GM12878 (cell line): ENCODE data around the gene MFAP4. TPM values are rescaled to one million over a fixed set of nuclear protein-coding genes. Genes with fewer than 3 reads are reported as not detected.
A peak's percentile ranks its signal among the peaks of the same experiment; 100 is the strongest.

Experiments
- ATAC-seq: fragments of 200-7000 bp; cut with Tn5 transposase; 3 replicates; pipeline ENCODE4 v1.9.1; 2020; ENCODE audit warnings: mild to moderate bottlenecking, moderate library complexity
- BruUV-seq: library from RNA; stranded (reverse); fragments of 400-500 nt; replicated peaks from 2 replicates; lab custom pipeline; 2021; lab: Mats Ljungman, UMichigan
- CTCF ChIA-PET: fragments of 300-600 bp; sonication (Branson Sonifier 250); formaldehyde crosslinking; extraction: SDS; loops from one replicate; lab custom pipeline; 2021; ENCODE audit warnings: inconsistent platforms; lab: Yijun Ruan, JAX
- POLR2A ChIA-PET: fragments of 350-600 bp; formaldehyde crosslinking; extraction: SDS; loops from one replicate; lab custom pipeline; 2021; ENCODE audit warnings: inconsistent platforms; lab: Charles Lee
- RAD21 ChIA-PET: fragments of 300-600 bp; sonication (Branson Sonifier 250); formaldehyde crosslinking; loops from one replicate; lab custom pipeline; 2023; ENCODE audit warnings: antibody characterized with exemption; ENCODE audit not compliant: unreplicated experiment; lab: Charles Lee
- SMC1A ChIA-PET: fragments of 300-600 bp; sonication (Branson Sonifier 250); formaldehyde crosslinking; loops from one replicate; lab custom pipeline; 2023; ENCODE audit not compliant: unreplicated experiment, uncharacterized antibody; lab: Charles Lee
- DNase-seq: peaks from one replicate; pipeline ENCODE4 v3.0.0-alpha.2; 2011; ENCODE audit warnings: low read depth, low spot score
- FAIRE-seq: peaks from 3 replicates; lab custom pipeline; 2011; peaks lifted over from hg19 to GRCh38; lab: Jason Lieb, UNC
- H2AFZ ChIP-seq: 2 replicates; pipeline ENCODE4 v1.6.0; 2011; ENCODE audit warnings: low read depth, low read length, control low read depth; ENCODE audit not compliant: control insufficient read depth
- H3K27ac ChIP-seq: 2 replicates; pipeline ENCODE4 v1.5.1; 2011; ENCODE audit warnings: control low read depth; ENCODE audit not compliant: control insufficient read depth, insufficient read depth
- H3K27me3 ChIP-seq, 2 experiments: replicated peaks in 1 of 2; 2 replicates each; pipeline versions ENCODE4 v1.6.0 to v1.6.1; 2011; ENCODE audit warnings: low read length in 1 of 2; ENCODE audit not compliant: control insufficient read depth in 2 of 2, insufficient read depth in 2 of 2
- H3K36me3 ChIP-seq, 2 experiments: 2 replicates each; pipeline ENCODE4 v1.5.1; 2011; ENCODE audit warnings: low read length in 1 of 2; ENCODE audit not compliant: control insufficient read depth in 2 of 2, insufficient read depth in 2 of 2
- H3K4me1 ChIP-seq: 2 replicates; pipeline ENCODE4 v1.6.1; 2011; ENCODE audit warnings: mild to moderate bottlenecking, low read length, moderate library complexity, mixed read lengths; ENCODE audit not compliant: control insufficient read depth, insufficient read depth
- H3K4me2 ChIP-seq: 2 replicates; pipeline ENCODE4 v1.6.0; 2011; ENCODE audit warnings: control low read depth; ENCODE audit not compliant: control insufficient read depth, insufficient read depth
- H3K4me3 ChIP-seq: fragments of 200-600 bp; sonication (generic); 2 replicates; pipeline ENCODE4 v1.5.1; 2016
- H3K79me2 ChIP-seq: 2 replicates; pipeline ENCODE4 v1.6.0; 2011; ENCODE audit warnings: low read length; ENCODE audit not compliant: control insufficient read depth, insufficient read depth
- H3K9ac ChIP-seq: 2 replicates; pipeline ENCODE4 v1.8.0; 2011; ENCODE audit warnings: low read length, control low read depth, mixed read lengths; ENCODE audit not compliant: control insufficient read depth, insufficient read depth
- H3K9me3 ChIP-seq: replicated peaks from 3 replicates; pipeline ENCODE4 v1.5.1; 2011; ENCODE audit warnings: mild to moderate bottlenecking, low read length; ENCODE audit not compliant: control insufficient read depth, insufficient read depth
- H4K20me1 ChIP-seq: 2 replicates; pipeline ENCODE4 v1.6.0; 2011; ENCODE audit not compliant: control insufficient read depth, insufficient read depth
- BCL3 ChIP-seq: IDR thresholded peaks from 2 replicates; pipeline ENCODE4 v1.6.1; 2011; ENCODE audit warnings: borderline replicate concordance, low read depth, mild to moderate bottlenecking, moderate library complexity, low read length; ENCODE audit not compliant: insufficient read depth, poor library complexity, severe bottlenecking
- E4F1 ChIP-seq: fragments of 450-650 bp; IDR thresholded peaks from 2 replicates; pipeline ENCODE4 v1.6.1; 2018; ENCODE audit warnings: borderline replicate concordance, mild to moderate bottlenecking; ENCODE audit not compliant: partially characterized antibody
- FOXM1 ChIP-seq: IDR thresholded peaks from 2 replicates; pipeline ENCODE4 v1.6.1; 2012; ENCODE audit warnings: low read depth, mild to moderate bottlenecking, inconsistent platforms, low read length, moderate library complexity
- HDAC2 ChIP-seq: fragments of 200-600 bp; sonication (generic); IDR thresholded peaks from 2 replicates; pipeline ENCODE4 v1.6.1; 2017
- IRF4 ChIP-seq: IDR thresholded peaks from 2 replicates; pipeline ENCODE4 v1.6.1; 2011; ENCODE audit warnings: low read depth, low read length
- KAT2A ChIP-seq: conservative IDR thresholded peaks from 2 replicates; pipeline ENCODE4 v1.6.1; 2011; ENCODE audit warnings: low read depth, low read length; ENCODE audit not compliant: control insufficient read depth
- MLLT1 ChIP-seq: fragments of 450-650 bp; IDR thresholded peaks from 2 replicates; pipeline ENCODE4 v1.6.1; 2016; ENCODE audit warnings: mild to moderate bottlenecking
- PBX3 ChIP-seq: IDR thresholded peaks from 2 replicates; pipeline ENCODE4 v1.6.1; 2011; ENCODE audit warnings: mild to moderate bottlenecking, low read depth, low read length, moderate library complexity; ENCODE audit not compliant: insufficient replicate concordance
- RCOR1 ChIP-seq: conservative IDR thresholded peaks from 2 replicates; pipeline ENCODE4 v1.6.1; 2012; ENCODE audit warnings: low read depth, low read length, improper control_type of control experiment
- WGBS: methylation state at CpG from one replicate; pipeline ENCODE4 v1.1.6; 2016; ENCODE audit warnings: low lambda C conversion rate; ENCODE audit not compliant: insufficient replicate concordance, insufficient coverage; ENCODE audit errors: missing lambda C conversion rate; 5-methylcytosine and 5-hydroxymethylcytosine counted together
- in situ Hi-C: fragments of 300-500 bp; cut with MboI; formaldehyde crosslinking; loops from 9 replicates; pipeline ENCODE4 v1.14.3; 2018; ENCODE audit warnings: mixed read lengths
- intact Hi-C: fragments of 100-400 bp; cut with micrococcal nuclease; formaldehyde crosslinking; loops from one replicate; pipeline ENCODE4 v1.14.2; 2022; ENCODE audit not compliant: unreplicated experiment
- polyA plus RNA-seq, 11 experiments: library from polyadenylated mRNA; depleted of rRNA in 4 of 11; unstranded in 6 of 11; stranded (reverse) in 5 of 11; fragments of >200 nt; fragmentation: Nextera tagmentation in 4 of 11; fragmentation: Illumina TruSeq in 1 of 11; extraction: Ambion mirVana in 4 of 11; extraction: Trizol in 1 of 11; gene quantifications; 1 replicate in 1 of 11; 2 replicates in 10 of 11; pipeline versions ENCODE4 v1.2.1 to v1.2.3, GENCODE V29; 2011 to 2016; ENCODE audit warnings: inconsistent platforms in 2 of 11, missing spikeins in 2 of 11, low read depth in 1 of 11
- total RNA-seq, 4 experiments: library from RNA; depleted of rRNA in 3 of 4; stranded (reverse); fragments of >200 nt in 3 of 4; fragmentation: Illumina TruSeq in 1 of 4; extraction: Trizol in 1 of 4; gene quantifications; 2 replicates each; pipeline versions ENCODE4 v1.2.1 to v1.2.3, GENCODE V29; 2013 to 2021

Gene MFAP4
- total and polyA plus RNA-seq, 10 of the 15 experiments (the other 5 are each of a cell fraction or from before 2014, with no cell fraction given), result 0.08 to 0.28 (median 0.09) TPM; not detected in 7

GRCh38 chr17:19370493-19370960 is 16.5 kb downstream of the MFAP4 start (continued):
- no peak for TF ChIP-seq KAT2A

GRCh38 chr17:19369846-19370492 is 17.0 kb downstream of the MFAP4 start:
- no peak overlapping the region for H3K4me3 ChIP-seq
- FAIRE-seq, result no peak
- intact Hi-C loops (loop anchor here (10.0 kb wide), 1 partner anchor 275 kb away; the partner anchor contains the start of gene ALDH3A2), in situ Hi-C loops (loop anchor here (5.0 kb wide), 1 partner anchor 392 kb away; no protein-coding TSS in a partner anchor)
- ChIA-PET CTCF (interaction anchor here (0.8 kb wide), 1 partner anchor 10 kb away, joined by 4 read pairs; no protein-coding TSS in a partner anchor), RAD21 (no interaction called here), SMC1A (interaction anchor here (0.7 kb wide), 1 partner anchor 8 kb away, joined by 3 read pairs; no protein-coding TSS in a partner anchor), POLR2A (interaction anchor here (0.9 kb wide), 1 partner anchor 8 kb away, joined by 4 read pairs; the partner anchor contains the start of gene MAPK7)
- peak overlapping the region; percentile 2; the same call in 1 of the 2 replicates for H3K4me2 ChIP-seq
- H2AFZ ChIP-seq, result no peak overlapping the region
- H3K9me3 ChIP-seq, result no peaks in the 10 kb centered on the region
- no peak overlapping the region for H3K27ac ChIP-seq
- BruUV-seq, result no TSS peak
- TF ChIP-seq IRF4 (no peak), BCL3 (no peak), PBX3 (no peak), HDAC2 (no peak), RCOR1 (no peak), MLLT1 (no peak), E4F1 (no peak), FOXM1 (no peak)
- H3K79me2 ChIP-seq, result no peaks in the 10 kb centered on the region
- DNase-seq, result no peak
- 0 out of 2 replicates have a peak, but pooled peaks cover 3% of the 10 kb centered on the region for H4K20me1 ChIP-seq
- 44% methylated on average over 12 of the region's 12 CpGs for WGBS
- peak; percentile 29; the same call in 2 of the 3 replicates for ATAC-seq
- H3K9ac ChIP-seq, result no peak overlapping the region
- no peaks in the 10 kb centered on the region for H3K27me3 ChIP-seq
- H3K4me1 ChIP-seq, result peaks cover 26% of the 10 kb centered on the region
- H3K36me3 ChIP-seq, result no peaks in the 10 kb centered on the region
